Mesothelial cell of epicardium (in vitro differentiated cells): Measurements from ENCODE around the gene PWWP2A. TPM values are rescaled to one million over a fixed set of nuclear protein-coding genes. Genes with fewer than 3 reads are reported as not detected.

Experiments
- DNase-seq, 2 experiments: peaks; one replicate each; pipeline ENCODE4 v3.0.0; 2021; ENCODE audit warnings: low spot score in 2 of 2; ENCODE audit not compliant: unreplicated experiment in 2 of 2
- H3K27ac Mint-ChIP-seq: 2 replicates; pipeline ENCODE4 v1.8.0; 2021; ENCODE audit warnings: mixed read lengths
- H3K27me3 Mint-ChIP-seq: 2 replicates; pipeline ENCODE4 v1.8.0; 2021; ENCODE audit warnings: low read depth, mixed read lengths
- H3K36me3 Mint-ChIP-seq: 2 replicates; pipeline ENCODE4 v1.8.0; 2021; ENCODE audit warnings: mixed read lengths
- H3K4me1 Mint-ChIP-seq: 2 replicates; pipeline ENCODE4 v1.8.0; 2021; ENCODE audit warnings: mixed read lengths
- H3K4me3 Mint-ChIP-seq: 2 replicates; pipeline ENCODE4 v1.8.0; 2021; ENCODE audit warnings: mild to moderate bottlenecking, moderate library complexity, mixed read lengths
- H3K9me3 Mint-ChIP-seq: 2 replicates; pipeline ENCODE4 v1.8.0; 2021; ENCODE audit warnings: mixed read lengths
- total RNA-seq: library from RNA; stranded (reverse); gene quantifications from 3 replicates; pipeline ENCODE4 v1.2.1, GENCODE V29; 2021
- TF ChIP-seq, protein P1 (sequence below): fragments of 200-600 bp; sonication (generic); IDR thresholded peaks from one replicate; pipeline ENCODE4 v1.5.0; 2021; ENCODE audit warnings: antibody characterized with exemption; ENCODE audit not compliant: unreplicated experiment

Gene PWWP2A
- total RNA-seq, 1 donor from 2014 or later: 32.5 TPM

DNA sequence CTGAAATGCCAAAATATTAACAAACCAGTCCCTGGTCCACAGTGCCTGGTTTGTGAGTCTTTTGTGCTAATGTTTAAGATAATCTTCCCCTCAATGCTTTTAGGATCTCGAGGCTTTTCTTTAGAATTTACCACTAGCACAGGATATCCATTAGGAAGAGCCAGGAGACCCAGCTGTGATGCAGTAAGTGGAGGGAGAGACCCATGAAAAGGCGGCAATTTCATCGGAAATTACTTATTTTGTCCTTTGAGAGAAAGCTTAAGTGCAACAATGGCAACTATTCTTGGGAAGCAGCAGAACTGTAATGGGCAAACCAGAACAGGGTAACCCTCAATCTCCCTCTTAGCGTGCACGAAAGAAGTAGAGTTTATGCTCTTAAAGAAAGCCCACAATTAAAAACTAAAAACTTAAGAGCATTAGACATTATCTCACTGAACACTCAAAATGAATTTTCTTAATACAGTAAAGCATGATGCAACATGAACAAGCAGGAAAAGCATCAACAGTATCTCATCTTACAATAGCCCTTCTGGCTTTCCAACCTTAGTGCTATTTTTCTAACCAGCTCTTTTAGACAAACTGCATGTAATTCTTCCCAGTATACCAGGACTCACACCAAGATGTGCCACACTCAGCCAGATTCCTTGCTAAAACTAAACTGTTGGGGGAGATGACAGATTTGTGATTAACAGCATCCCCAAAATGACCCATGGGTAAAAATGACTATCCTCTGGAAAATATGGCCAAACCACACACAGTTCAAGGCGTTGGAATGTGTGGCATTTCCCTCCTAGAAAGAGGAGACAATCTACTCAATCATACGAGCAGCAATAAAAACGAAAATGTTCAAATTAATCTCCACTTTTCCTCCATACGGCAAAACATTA, 36.4 kb downstream of the PWWP2A start:
- no peaks in the 10 kb centered on the region for H3K9me3 Mint-ChIP-seq
- no peak overlapping the region for H3K4me3 Mint-ChIP-seq
- no peak for DNase-seq
- TF ChIP-seq, protein P1, sequence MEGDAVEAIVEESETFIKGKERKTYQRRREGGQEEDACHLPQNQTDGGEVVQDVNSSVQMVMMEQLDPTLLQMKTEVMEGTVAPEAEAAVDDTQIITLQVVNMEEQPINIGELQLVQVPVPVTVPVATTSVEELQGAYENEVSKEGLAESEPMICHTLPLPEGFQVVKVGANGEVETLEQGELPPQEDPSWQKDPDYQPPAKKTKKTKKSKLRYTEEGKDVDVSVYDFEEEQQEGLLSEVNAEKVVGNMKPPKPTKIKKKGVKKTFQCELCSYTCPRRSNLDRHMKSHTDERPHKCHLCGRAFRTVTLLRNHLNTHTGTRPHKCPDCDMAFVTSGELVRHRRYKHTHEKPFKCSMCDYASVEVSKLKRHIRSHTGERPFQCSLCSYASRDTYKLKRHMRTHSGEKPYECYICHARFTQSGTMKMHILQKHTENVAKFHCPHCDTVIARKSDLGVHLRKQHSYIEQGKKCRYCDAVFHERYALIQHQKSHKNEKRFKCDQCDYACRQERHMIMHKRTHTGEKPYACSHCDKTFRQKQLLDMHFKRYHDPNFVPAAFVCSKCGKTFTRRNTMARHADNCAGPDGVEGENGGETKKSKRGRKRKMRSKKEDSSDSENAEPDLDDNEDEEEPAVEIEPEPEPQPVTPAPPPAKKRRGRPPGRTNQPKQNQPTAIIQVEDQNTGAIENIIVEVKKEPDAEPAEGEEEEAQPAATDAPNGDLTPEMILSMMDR: no peak
- H3K27me3 Mint-ChIP-seq: no peaks in the 10 kb centered on the region
- peaks cover 40% of the 10 kb centered on the region for H3K4me1 Mint-ChIP-seq
- no peaks in the 10 kb centered on the region for H3K36me3 Mint-ChIP-seq
- peak overlapping the region; percentile 27 for H3K27ac Mint-ChIP-seq

DNA sequence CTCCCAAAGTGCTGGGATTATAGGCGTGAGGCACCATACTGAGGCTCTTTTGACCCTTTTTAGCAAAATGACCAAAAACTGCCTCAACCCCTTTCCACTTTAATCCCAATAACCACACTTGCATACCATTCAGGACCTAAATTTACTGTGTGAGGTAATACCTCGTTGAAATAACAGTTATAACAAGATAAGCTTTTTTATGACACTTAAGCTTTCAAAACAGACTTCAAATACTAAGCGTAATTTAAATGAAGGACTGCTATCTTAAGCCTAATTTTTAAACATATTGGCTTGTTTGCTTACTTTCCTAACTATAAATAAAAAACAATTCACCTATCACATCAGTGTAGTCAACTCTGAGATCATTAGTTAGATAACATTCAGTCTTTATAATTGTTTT, 37.8 kb downstream of the PWWP2A start:
- Mint-ChIP-seq H3K36me3 (peaks cover 2% of the 10 kb centered on the region), H3K4me3 (no peak overlapping the region), H3K9me3 (no peaks in the 10 kb centered on the region), H3K4me1 (peaks cover 48% of the 10 kb centered on the region), H3K27ac (no peak overlapping the region), H3K27me3 (no peaks in the 10 kb centered on the region)
- no peak for DNase-seq
- TF ChIP-seq, protein P1: no peak

DNA sequence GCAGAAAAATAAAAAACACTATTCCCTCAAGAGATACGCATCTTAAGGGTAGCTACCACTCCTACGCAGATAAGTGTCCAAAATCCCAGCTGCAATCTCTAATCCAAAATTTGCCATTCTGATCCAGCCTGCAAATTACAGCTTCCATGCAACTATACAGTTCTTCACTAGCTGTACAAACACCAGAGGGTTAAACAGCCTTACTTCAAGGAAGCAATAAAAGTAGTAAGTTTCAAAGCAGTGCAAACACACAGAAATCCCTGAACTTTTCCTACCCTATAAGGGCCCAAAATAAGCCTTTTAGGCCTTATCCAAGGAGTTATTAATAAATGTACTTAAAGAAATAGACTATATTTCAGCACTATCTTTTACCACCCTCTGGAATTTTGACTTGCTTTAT, 39.5 kb downstream of the PWWP2A start:
- no peaks in the 10 kb centered on the region for H3K9me3 Mint-ChIP-seq
- peak overlapping the region; percentile 4 for H3K27ac Mint-ChIP-seq
- no peak for DNase-seq
- H3K27me3 Mint-ChIP-seq: no peaks in the 10 kb centered on the region
- H3K4me1 Mint-ChIP-seq: peaks cover 54% of the 10 kb centered on the region
- peaks cover 5% of the 10 kb centered on the region for H3K36me3 Mint-ChIP-seq
- TF ChIP-seq, protein P1: no peak
- H3K4me3 Mint-ChIP-seq: no peak overlapping the region

DNA sequence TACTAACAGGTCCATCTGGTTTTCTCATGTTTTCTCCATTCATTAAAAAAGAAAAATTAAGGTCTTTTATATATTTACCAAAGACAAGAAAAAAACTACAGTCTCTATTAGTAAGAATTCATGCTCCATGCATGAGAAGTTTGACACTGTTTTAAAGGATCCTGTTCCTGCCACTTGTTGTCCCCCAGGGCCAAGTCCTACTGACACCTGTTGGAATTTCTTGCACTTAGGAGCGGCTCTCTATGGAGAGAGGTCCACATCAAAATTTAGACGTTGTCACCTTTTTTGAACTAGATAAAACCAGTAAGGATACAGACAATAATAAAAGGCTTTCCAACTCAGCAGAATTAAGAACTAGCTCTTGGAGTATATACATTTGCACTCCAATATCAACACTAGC, 42.3 kb downstream of the PWWP2A start:
- no peak for DNase-seq
- Mint-ChIP-seq H3K4me3 (no peak overlapping the region), H3K9me3 (no peaks in the 10 kb centered on the region), H3K4me1 (peaks cover 43% of the 10 kb centered on the region), H3K27me3 (no peaks in the 10 kb centered on the region), H3K27ac (no peak overlapping the region), H3K36me3 (peaks cover 5% of the 10 kb centered on the region)
- TF ChIP-seq, protein P1: no peak

DNA sequence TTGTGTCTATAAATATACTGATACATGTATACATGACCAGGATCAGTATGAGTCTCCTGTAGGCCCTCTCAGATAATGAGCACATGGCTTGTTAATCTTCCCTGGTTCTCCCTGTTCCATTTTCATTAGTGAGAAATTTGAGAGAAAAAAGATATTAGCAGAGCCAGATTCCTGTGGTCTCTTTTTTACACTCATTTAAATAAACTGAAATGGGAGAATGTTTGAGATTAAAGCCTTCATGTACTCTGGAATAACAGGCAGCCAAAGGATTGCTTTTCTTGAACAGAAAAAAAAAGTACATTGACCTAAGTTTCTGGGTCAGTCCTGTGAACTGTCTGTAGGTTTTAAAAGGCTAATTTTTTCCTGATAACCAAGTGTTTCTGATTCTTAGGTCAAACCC, 44.2 kb downstream of the PWWP2A start:
- Mint-ChIP-seq H3K4me1 (peaks cover 41% of the 10 kb centered on the region), H3K27ac (no peak overlapping the region), H3K27me3 (no peaks in the 10 kb centered on the region)

More for the DNA sequence above, 44.2 kb downstream of the PWWP2A start:
- no peak overlapping the region for H3K4me3 Mint-ChIP-seq
- TF ChIP-seq, protein P1: no peak
- H3K36me3 Mint-ChIP-seq: peaks cover 5% of the 10 kb centered on the region
- no peaks in the 10 kb centered on the region for H3K9me3 Mint-ChIP-seq
- no peak for DNase-seq
